Stomach (tissue), 9 donors: ENCODE data around the gene ABCF3. TPM values are rescaled to one million over a fixed set of nuclear protein-coding genes. Genes with fewer than 3 reads are reported as not detected.
"Not testable (repeated sequence)": the region's sequence is repeated elsewhere in the genome, so short reads cannot be mapped to it uniquely, and the experiment has no call there.

Experiments
- DNase-seq, 2 donors: peaks; one replicate each; pipeline versions ENCODE4 v3.0.0 to v3.0.0-alpha.2; 2013 to 2019
- H3K27ac ChIP-seq, 5 donors: fragments of 200-600 bp in 4 of 5; sonication (generic) in 4 of 5; one replicate each; pipeline ENCODE4 v1.5.1; 2013 to 2019; ENCODE audit warnings: mild to moderate bottlenecking in 1 of 5, moderate library complexity in 1 of 5
- H3K27me3 ChIP-seq, 3 donors: fragments of 200-600 bp; sonication (generic); one replicate each; pipeline ENCODE4 v1.5.1; 2017 to 2019; ENCODE audit warnings: mixed run types in 1 of 3
- H3K36me3 ChIP-seq, 4 donors: fragments of 200-600 bp; sonication (generic); 1 replicate in 3 of 4; 2 replicates in 1 of 4; pipeline ENCODE4 v1.5.1; 2016 to 2019
- H3K4me1 ChIP-seq, 4 donors: fragments of 200-600 bp; sonication (generic); one replicate each; pipeline ENCODE4 v1.5.1; 2016 to 2019
- H3K4me3 ChIP-seq, 4 donors: fragments of 200-600 bp; sonication (generic) in 3 of 4; one replicate each; pipeline ENCODE4 v1.5.1; 2016 to 2019; ENCODE audit warnings: mild to moderate bottlenecking in 1 of 4
- H3K9me3 ChIP-seq, 4 donors: fragments of 200-600 bp; sonication (generic); one replicate each; pipeline ENCODE4 v1.5.1; 2016 to 2019
- EP300 ChIP-seq: sonication (generic); formaldehyde crosslinking; IDR thresholded peaks from one replicate; pipeline ENCODE4 v1.6.1; 2017; ENCODE audit warnings: antibody characterized with exemption
- POLR2A ChIP-seq, 4 donors: fragments of 450-650 bp; IDR thresholded peaks; one replicate each; pipeline ENCODE4 v1.6.1; 2016; ENCODE audit warnings: antibody characterized with exemption in 4 of 4, control low read depth in 2 of 4, mild to moderate bottlenecking in 1 of 4, moderate library complexity in 1 of 4
- POLR2AphosphoS5 ChIP-seq, 3 donors: sonication (generic); formaldehyde crosslinking; IDR thresholded peaks; one replicate each; pipeline ENCODE4 v1.6.1; 2016; ENCODE audit warnings: antibody characterized with exemption in 3 of 3
- WGBS, 5 donors: extraction: QIAGEN DNeasy Blood & Tissue Kit in 3 of 5; methylation state at CpG; one replicate each; pipeline versions ENCODE4 v1.1.5 to v1.1.7; 2013 to 2018; 5-methylcytosine and 5-hydroxymethylcytosine counted together
- intact Hi-C: fragments of 100-400 bp; cut with DNase I; formaldehyde crosslinking; loops from one replicate; pipeline ENCODE4 v1.15.1; 2023; ENCODE audit warnings: low total_unique reads
- polyA plus RNA-seq, 3 donors: library from polyadenylated mRNA; stranded (reverse); fragments of 200-250 nt; gene quantifications; one replicate each; pipeline ENCODE4 v1.2.3, GENCODE V29; 2013
- total RNA-seq, 5 donors: library from RNA; depleted of rRNA; stranded (reverse); fragments of >200 nt; gene quantifications; one replicate each; pipeline versions ENCODE4 v1.1.0 to v1.2.3, GENCODE V29; 2014 to 2016
- TF ChIP-seq, protein P1 (sequence below), 7 experiments: fragments of 450-650 bp in 4 of 7; fragments of 200-600 bp in 3 of 7; sonication (generic) in 3 of 7; IDR thresholded peaks; one replicate each; pipeline ENCODE4 v1.5.1; 2016 to 2019; ENCODE audit warnings: antibody characterized with exemption in 7 of 7, control low read depth in 2 of 7, mild to moderate bottlenecking in 1 of 7
- donor health status: healthy with polysubstance abuse.
- donor health status: Bipolar disorder and iron deficiency.
- donor health status: healthy.

The ABCF3 gene
- total and polyA plus RNA-seq, 8 donors, result 21.6 to 194 (median 47.5) TPM

DNA sequence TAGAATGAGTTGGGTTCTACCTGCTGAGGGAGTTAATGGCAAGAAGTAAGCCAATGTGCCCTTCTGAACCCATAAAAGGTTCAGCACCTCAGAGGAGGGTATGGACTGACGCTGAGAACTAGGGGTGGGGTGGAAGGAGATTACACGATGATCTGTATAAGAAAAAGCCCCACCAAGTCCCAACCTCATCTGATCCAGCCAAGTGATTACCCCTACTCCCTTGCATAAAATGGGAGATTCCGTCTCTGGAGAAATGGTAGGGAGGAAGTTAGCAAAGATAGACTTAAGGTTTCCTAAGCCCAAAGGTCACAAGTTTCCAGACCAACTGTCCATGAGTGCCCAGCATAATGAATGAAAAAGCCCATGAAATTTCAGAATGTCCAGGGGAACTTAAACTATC lies 37.9 kb upstream of the ABCF3 start:
- Histone ChIP-seq H3K27ac (no peak overlapping the region), H3K9me3 (no peaks in the 10 kb centered on the region), H3K4me1 (peaks cover 4 to 26% (median 12%) of the 10 kb centered on the region in 4 donors), H3K4me3 (no peak overlapping the region), H3K36me3 (peaks cover 25 to 42% (median 37%) of the 10 kb centered on the region in 4 donors), H3K27me3 (no peaks in the 10 kb centered on the region)
- no peak for DNase-seq
- WGBS, 5 donors, result 73 to 83% (median 76%) methylated on average over 3 of the region's 3 CpGs
- intact Hi-C loops, result no loop called here
- TF ChIP-seq, protein P1, sequence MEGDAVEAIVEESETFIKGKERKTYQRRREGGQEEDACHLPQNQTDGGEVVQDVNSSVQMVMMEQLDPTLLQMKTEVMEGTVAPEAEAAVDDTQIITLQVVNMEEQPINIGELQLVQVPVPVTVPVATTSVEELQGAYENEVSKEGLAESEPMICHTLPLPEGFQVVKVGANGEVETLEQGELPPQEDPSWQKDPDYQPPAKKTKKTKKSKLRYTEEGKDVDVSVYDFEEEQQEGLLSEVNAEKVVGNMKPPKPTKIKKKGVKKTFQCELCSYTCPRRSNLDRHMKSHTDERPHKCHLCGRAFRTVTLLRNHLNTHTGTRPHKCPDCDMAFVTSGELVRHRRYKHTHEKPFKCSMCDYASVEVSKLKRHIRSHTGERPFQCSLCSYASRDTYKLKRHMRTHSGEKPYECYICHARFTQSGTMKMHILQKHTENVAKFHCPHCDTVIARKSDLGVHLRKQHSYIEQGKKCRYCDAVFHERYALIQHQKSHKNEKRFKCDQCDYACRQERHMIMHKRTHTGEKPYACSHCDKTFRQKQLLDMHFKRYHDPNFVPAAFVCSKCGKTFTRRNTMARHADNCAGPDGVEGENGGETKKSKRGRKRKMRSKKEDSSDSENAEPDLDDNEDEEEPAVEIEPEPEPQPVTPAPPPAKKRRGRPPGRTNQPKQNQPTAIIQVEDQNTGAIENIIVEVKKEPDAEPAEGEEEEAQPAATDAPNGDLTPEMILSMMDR (IDR thresholded peaks at IDR 0.05), result no peak
- TF ChIP-seq POLR2A (IDR thresholded peaks at IDR 0.05), result no peak
- TF ChIP-seq POLR2AphosphoS5 (IDR thresholded peaks at IDR 0.05), result no peak
- TF ChIP-seq EP300, result no peak

GRCh38 chr3:184149123-184149522 lies 36.9 kb upstream of the ABCF3 start:
- TF ChIP-seq EP300, result no peak
- TF ChIP-seq POLR2AphosphoS5 (IDR thresholded peaks at IDR 0.05), result no peak
- TF ChIP-seq POLR2A (IDR thresholded peaks at IDR 0.05), result no peak
- TF ChIP-seq, protein P1 (IDR thresholded peaks at IDR 0.05), result no peak
- H3K9me3 ChIP-seq, result no peaks in the 10 kb centered on the region
- no peak overlapping the region for H3K4me3 ChIP-seq
- 89 to 95% (median 91%) methylated on average over 6 of the region's 6 CpGs for WGBS, 5 donors
- no peak for DNase-seq
- peaks cover 5 to 35% (median 19%) of the 10 kb centered on the region in 4 donors for H3K4me1 ChIP-seq
- H3K36me3 ChIP-seq, result peaks cover 15 to 32% (median 27%) of the 10 kb centered on the region in 4 donors
- intact Hi-C loops, result no loop called here
- H3K27me3 ChIP-seq, result no peaks in the 10 kb centered on the region
- no peak overlapping the region for H3K27ac ChIP-seq

GRCh38 chr3:184149770-184150169 lies 36.2 kb upstream of the ABCF3 start:
- peaks cover 8 to 25% (median 20%) of the 10 kb centered on the region in 4 donors for H3K36me3 ChIP-seq
- H3K4me1 ChIP-seq, result peaks cover 9 to 35% (median 20%) of the 10 kb centered on the region in 4 donors
- 51 to 69% (median 60%) methylated on average over 6 of the region's 6 CpGs for WGBS, 5 donors
- intact Hi-C loops, H3K27ac ChIP-seq, H3K27me3 ChIP-seq, H3K4me3 ChIP-seq, DNase-seq, H3K9me3 ChIP-seq: not testable (repeated sequence)

GRCh38 chr3:184154885-184155643 lies 30.9 kb upstream of the ABCF3 start, which contains the start of gene DVL3:
Gene DVL3, plus strand, starts transcription at chr3:184155377. Its CDS starts 259 bp downstream, at chr3:184155636.
- intact Hi-C loops, result no loop called here
- WGBS, 5 donors, result 1 to 4% (median 2%) methylated on average over 23 to 84 of the region's 84 CpGs
- peak; percentile 75 to 90 for DNase-seq
- Histone ChIP-seq H3K4me3 (peak within 1 kb of the TSS; percentile 61 to 95 (median 78)), H3K27ac (peak within 1 kb of the TSS; percentile 78 to 95 (median 91)), H3K9me3 (no peaks in the 10 kb centered on the region), H3K36me3 (no peaks in the 10 kb centered on the region), H3K27me3 (no peaks in the 10 kb centered on the region), H3K4me1 (peaks cover 34 to 63% (median 50%) of the 10 kb centered on the region in 4 donors)
- TF ChIP-seq POLR2AphosphoS5 (IDR thresholded peaks at IDR 0.05) (peak in 2 of 3 donors; percentile 35 to 64), POLR2A (IDR thresholded peaks at IDR 0.05) (no peak)

DNA sequence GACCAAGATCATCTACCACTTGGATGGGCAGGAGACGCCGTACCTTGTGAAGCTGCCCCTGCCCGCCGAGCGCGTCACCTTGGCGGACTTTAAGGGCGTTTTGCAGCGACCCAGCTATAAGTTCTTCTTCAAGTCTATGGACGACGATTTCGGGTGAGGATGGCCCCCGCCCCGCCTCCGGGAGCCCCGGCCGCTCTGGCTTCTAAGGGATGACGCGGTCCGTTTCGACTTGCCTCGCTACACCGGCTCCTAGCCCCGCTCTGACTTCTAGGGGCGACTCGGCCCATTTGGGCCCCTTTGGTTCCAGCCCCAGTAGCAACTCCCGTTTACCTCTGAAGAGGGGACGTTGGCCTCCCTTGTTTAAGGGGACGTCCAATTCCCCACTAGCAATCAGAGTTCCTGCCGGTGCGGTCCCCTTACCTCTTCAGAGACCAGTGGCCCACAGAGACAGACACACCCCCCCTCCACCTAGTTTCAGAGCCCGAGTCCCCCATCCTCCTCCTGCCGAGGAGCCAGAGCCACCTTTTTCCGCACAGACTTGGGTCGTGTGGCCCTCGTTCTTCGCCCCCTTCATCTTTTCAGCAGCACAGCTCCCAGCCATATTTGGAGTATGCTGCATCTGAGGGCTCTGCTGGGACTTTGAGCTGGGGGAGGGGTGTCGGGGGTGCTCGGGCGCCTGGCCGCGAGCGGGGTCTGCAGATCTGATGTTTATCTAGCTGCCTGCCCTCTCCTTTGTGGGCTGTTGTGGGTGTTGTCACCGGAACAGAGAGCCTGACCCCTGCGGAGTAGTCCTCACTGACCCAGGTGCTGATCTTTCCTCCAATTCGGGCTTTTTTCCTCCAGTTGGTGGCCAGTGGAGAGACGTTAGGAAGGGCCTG lies 30.1 kb upstream of the ABCF3 start:
- WGBS, 5 donors, result 0 to 1% (median 0%) methylated on average over 34 to 47 of the region's 47 CpGs
- peaks cover 42 to 71% (median 58%) of the 10 kb centered on the region in 4 donors for H3K4me1 ChIP-seq
- intact Hi-C loops, result no loop called here

More for the DNA sequence above, 30.1 kb upstream of the ABCF3 start:
- no peaks in the 10 kb centered on the region for H3K27me3 ChIP-seq
- TF ChIP-seq POLR2A (IDR thresholded peaks at IDR 0.05) (no peak), POLR2AphosphoS5 (IDR thresholded peaks at IDR 0.05) (no peak), EP300 (no peak)
- TF ChIP-seq, protein P1 (IDR thresholded peaks at IDR 0.05), result no peak
- H3K4me3 ChIP-seq, result peak overlapping the region; percentile 61 to 95 (median 78)
- H3K9me3 ChIP-seq, result no peaks in the 10 kb centered on the region
- no peaks in the 10 kb centered on the region for H3K36me3 ChIP-seq
- DNase-seq, result peak in 1 of 2 donors; percentile 49
- H3K27ac ChIP-seq, result peak overlapping the region; percentile 78 to 95 (median 91)
